ENCODE measurements around the gene BBS9.
A peak's percentile ranks its signal among the peaks of the same experiment; 100 is the strongest.

BBS9 gene

DNA sequence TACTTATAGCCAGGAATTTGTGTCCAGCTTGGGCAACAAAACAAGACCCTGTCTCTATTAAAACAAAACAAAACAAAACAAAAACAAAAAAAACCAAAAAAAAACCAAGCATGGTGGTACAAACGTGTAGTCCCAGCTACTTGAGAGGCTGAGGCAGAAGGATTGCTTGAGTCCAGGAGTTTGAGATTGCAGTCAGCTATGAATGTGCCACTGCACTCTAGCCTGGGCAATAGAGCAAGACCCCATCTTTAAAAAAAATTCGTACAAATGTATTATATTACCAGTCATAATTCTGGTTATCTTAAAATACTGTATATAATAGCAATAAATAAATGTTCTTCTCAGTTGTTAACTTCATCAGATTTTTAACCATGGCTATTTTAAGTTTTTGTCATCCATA, 2.3 kb upstream of the BBS9 start:
- DNase-seq (ENCODE audit: low spot score) = no peak

DNA sequence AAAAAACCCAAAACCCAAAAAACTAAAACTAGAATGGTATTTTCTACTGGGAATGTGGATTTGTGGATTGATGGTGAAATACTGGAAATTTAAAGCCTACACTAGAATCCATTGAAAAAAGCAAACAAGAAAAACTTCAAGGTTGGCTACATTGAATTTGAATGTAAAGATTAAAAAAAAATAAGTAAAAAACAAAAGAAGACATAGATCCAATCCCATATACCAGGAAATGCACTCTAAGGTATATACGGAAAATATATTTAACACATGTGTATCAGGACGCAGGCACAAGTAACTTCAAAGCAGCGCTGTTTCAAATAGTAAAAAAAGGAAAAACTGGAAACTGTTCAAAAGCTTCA, 754 bp upstream of the BBS9 start:
- DNase-seq (ENCODE audit: low spot score) = no peak

DNA sequence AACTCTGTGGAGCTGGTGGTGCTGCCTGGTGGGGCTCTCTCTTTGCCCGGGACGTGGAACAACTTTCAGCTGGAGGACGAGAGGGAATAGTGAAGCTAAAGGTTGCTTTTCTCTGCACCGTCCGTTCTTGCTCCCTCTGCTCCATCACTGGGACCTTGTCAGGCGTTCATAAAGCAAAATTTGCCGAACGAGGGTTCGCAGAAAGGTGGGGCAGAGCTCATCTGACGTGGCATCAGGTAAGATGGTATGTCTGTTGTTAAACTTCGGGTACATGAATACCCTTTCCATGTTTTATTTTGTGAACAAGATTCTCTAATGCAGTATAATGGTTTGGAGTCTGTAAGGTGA, 416 bp downstream of the BBS9 start:
- DNase-seq (ENCODE audit: low spot score) = no peak

DNA sequence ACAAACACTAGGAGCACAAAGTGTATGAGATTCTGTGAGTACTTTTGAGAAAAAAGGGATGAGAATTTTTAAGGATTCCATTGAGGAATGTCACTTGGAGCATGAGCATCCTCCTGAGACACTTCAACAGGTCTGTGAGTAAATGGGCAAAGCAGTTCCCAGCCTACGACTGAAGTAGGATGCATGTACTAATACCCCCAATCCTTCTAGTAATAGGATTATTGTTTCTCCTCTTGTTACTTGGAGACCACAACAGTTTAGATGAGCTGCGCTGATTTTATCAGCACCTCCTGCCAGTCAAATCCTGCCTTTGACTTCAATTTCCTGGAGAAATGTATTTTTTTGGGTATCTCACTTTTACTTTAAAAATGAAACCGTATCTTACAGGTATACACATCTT, 820 bp downstream of the BBS9 start:
- no peak for DNase-seq (ENCODE audit: low spot score)

DNA sequence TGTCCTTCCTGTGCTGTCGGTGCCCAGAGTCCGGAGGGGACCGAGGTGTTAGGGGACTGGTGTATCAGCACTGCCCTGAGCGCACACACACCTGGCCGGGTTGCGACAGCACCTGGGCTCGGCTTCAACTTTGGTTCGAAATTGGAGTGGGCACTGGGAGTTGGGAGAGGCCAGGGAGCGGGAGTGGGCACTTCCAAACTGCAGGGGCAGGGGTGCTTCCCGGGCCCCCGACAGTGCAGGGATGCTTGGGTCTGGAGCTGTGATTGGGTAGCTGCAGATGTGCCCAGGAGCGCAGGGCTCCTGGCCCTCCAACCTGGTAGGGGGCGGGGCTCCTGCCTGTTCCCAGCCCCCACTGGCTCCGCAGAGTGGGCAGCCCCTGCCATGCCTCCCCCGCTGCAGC, 7.7 kb downstream of the BBS9 start:
- no peak for DNase-seq (ENCODE audit: low spot score)

DNA sequence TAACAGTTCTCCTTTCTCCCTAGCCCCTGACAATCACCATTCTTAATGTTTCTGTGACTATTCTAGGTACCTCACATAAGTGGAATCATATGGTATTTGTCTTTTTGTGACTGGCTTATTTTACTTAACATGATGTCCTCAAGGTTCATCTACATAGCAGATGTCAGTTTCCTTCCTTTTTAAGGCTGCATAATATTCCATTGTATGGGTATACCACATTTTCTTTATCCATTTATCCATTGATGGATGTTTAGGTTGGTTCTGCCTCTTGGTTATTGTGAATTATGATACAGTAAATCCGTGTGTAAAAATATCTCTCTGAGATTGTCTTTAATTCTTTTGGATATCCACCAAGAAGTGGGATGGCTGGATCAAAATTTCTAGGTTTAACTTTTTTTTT, 13.2 kb downstream of the BBS9 start:
- no peak for DNase-seq (ENCODE audit: low spot score)

DNA sequence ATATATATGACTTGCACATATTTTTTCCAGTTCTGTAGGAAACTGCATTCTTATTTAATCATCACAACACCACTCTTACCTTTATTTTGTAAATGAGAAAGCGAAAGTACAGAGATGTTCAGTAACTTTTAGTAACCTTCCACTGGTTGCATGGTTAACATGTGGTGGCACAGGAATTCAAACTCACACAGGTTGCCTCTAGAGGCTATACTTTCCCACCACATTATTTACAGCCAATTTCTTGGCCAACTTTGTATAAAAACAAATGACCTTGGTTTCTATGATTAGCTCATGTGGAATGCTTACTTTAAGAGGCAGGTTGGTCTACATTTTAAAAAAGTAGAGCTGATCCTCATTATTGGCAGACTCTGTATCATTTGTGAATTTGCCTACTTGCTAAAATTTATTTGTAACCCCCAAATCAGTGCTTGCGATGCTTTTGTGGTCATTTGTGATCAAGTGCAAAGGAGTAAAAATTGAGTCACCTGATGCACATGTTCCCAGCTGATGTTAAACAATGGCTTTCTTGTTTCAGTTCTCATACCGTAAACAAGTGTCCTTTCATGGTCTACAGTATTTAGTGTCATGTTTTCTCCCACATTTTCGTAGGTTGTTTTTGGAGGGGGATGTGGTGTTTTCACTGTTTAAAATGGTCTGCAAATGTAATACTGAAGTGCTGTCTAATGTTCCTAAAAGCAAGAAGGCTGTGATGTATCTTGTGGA, 14.8 kb downstream of the BBS9 start:
- no peak for DNase-seq (ENCODE audit: low spot score)

DNA sequence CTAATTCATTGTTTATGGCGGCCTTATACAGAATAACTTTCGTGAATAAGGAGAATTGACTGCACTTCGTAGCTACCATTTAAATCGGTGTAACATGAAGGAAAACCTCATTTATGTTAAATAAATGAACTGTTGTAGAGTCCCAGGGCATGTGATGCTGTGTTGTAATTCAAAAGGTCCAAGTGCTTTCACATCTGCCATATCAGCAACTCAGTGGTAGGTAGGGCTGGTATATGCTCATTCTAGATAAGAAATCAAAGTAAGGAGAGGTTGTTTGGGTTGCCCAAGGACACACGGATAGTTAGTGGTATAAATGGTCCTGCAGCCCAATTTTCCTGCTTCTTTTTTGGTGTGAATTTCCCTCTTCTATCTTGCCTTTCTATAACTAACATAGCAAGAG, 15.8 kb downstream of the BBS9 start:
- no peak for DNase-seq (ENCODE audit: low spot score)

DNA sequence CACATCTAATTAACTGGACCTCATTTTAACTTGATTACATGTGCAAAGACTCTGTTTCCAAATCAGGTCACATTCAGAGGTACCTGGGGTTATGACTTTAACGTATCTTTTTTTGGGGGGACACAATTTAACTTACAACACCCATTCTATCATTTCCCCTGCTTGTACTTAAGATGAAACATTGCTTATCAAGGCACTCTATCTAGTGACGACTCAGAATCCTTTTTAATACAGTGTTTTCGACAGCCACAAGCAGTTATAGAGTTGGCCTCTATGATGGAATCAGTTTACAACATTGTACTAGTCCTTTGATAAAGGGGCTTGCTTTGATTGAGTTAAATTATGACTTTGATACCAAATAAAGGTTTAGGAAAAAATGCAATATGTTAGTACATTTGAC, 22.7 kb downstream of the BBS9 start:
- no peak for DNase-seq (ENCODE audit: low spot score)

DNA sequence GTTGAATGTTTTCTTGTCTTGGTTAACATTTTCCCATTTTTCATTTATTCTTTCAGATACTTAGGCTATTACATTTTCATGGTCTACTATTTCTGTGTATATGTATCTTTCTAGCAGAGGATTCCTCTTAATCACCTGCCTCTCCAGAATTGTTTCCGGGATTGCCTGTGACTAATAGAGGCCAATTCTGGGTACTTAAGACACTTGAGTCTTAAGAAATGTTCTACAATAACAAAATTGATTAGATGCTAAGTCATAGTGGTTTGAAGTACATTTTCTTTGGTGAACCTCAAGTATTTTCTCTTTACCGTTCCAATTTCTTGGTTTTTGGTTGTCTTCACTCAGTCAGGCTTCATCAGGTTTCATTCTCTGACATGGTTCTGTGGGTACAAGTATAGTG, 26.4 kb downstream of the BBS9 start:
- DNase-seq (ENCODE audit: low spot score) = no peak

DNA sequence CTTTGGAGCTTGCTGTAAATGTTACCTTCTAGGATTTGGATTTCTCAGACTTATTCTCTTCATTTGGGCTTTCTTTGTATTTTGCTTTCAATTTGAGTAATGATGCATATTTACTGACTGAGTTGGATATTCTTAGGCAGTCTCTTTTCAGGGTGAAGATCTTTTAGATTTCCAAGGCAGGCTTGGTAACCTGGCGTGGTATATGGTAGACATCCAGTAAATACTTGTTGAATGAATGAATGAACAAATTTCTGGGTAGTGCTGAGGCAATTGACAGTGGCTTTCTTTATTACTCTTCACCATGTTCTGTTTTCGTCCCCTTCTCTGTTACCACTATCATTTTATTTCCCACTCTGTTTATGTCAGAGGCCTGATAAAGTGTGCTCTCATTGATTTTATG, 27.1 kb downstream of the BBS9 start:
- DNase-seq (ENCODE audit: low spot score) = no peak

DNA sequence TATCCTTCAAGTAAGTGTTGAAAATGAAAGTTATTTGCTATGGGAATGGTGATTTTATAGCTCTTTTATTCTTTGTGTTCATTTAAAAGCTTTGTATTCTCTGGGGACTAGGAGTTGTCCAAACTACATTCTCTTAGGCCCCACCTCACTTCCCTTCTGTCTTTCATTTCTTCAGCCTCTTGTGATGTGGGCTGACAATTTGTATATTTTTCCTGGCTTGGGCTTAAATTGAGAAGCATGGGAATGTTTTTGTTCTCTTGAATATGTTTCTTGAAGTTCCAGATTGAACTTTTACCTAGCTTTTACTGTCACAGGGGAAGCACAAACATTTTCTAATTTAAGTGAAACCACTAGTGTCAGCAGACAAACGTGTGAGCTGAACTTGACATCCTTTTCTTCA, 27.9 kb downstream of the BBS9 start:
- no peak for DNase-seq (ENCODE audit: low spot score)

DNA sequence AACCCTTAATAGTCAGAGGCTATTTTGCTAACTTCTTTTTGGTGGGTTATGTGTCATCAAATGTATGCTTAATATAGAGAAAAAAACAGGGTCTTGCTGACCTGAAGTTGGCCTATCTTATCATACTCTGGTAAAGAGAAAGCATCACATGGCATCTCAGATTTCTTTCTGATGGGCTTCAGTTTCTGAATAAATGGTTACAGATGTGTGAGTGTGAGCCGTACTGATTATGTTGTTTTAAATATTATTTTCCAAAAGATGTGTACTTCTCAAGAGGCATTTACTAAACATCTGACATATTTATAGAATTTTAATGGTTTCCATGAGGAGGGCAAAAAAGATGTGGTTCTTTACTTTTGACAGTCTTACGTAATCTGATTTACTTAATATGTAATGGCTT, 28.4 kb downstream of the BBS9 start:
- no peak for DNase-seq (ENCODE audit: low spot score)

DNA sequence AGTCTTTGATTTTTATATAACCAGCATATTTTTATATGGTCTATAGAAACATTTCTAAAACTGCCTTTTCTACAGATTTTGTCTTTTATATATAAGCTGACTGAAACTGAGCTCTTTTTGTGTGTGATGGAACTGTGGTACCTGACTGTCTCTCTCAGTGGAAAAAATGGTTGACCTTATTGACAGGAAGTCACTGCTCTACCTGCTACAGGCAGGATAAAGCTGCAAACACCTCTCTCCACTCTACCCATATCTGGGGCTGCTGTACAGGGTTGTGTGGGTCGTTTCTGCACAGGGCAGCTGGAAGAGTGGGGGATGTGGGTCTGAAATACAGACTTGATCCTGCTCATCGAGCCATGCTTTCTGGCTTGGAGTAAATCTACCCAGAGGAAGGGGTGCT, 48.5 kb downstream of the BBS9 start:
- no peak for DNase-seq (ENCODE audit: low spot score)

DNA sequence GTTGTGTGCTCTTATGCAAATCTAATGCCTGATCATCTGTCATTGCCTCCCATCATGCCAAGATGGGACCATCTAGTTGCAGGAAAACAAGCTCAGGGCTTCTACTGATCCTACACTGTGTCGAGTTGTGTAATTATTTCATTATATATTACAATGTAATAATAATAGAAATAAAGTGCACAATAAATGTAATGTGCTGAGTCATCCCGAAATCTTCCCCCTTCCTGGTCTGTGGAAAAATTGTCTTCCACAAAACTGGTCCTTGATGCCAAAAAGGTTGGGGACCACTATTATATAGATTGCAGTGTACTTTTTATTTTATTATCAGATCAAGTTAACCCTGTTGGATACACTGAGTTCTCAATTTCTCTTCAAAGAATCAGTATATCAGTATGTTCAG, 50.2 kb downstream of the BBS9 start:
- DNase-seq (ENCODE audit: low spot score) = no peak

DNA sequence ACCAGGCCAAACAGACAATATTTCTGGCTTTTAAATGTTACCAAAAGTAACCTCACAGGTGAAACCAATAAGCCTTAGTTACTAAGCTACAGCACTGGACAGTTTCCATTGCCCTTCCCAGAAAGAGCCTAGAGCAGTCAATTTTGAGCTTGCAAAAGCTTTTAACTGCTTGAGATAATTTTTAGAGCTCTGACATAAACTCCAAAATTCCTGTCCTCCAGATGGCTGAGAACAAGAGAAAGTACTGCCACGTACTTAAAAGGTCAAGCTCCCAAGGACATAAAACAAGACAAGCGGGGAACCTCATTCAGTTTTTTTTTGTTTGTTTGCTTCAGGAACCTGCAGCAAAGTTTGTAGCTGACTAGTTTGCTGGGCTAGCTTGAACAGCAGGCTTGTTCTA, 54.1 kb downstream of the BBS9 start:
- DNase-seq (ENCODE audit: low spot score) = no peak

DNA sequence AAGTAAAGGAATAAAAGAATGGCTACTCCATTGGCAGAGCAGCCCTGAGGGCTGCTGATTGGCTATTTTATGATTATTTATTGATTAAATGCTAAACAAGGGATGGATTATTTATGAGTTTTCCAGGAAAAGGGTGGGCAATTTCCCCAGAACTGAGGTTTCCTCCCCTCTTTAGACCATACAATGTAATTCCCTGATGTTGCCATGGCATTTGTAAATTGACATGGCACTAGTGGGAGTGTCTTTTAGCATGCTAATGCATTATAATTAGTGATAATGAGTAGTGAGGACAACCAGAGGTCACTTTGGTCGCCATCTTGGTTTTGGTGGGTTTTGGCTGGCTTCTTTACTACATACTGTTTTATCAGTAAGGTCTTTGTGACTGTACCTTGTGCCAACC, 55.5 kb downstream of the BBS9 start:
- DNase-seq (ENCODE audit: low spot score) = no peak

DNA sequence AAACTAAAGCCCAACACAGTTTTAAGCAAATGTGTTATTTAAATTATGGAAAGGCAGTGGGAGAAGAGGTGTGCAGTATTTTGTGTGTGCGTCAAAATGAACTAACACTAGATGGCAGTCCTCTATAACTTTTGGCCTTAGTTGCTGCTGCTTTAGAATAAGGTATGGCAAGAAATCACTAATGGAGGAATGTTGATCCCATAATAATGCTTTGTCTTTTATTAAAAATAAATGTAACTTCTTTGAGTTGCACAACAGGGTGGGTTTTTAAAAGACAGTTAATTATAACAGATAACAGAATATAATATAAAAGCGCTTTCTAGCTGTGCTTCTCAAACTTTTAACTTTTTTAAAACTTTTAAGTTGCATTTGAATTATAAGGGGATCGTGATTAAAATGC, 56.4 kb downstream of the BBS9 start:
- peak; percentile 22 for DNase-seq (ENCODE audit: low spot score)

DNA sequence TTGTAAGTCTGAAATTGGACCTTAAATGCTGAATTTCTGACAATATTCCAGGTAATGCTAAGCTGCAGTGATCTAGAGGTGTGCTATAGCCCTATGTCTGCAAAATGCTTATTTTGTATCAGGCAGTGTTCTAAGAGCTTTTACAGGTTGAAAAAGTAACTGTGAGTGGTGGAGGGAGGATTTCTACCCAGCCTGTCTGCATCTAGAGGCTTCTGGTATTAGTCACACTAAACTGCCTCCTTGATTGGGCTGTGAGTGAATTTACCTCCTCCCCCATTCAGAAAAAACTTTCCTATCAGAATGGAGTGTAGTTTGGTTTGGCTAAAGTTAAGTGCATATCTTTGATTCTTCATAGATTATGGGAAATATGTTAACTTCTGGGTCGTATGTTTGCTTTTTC, 56.8 kb downstream of the BBS9 start:
- no peak for DNase-seq (ENCODE audit: low spot score)

DNA sequence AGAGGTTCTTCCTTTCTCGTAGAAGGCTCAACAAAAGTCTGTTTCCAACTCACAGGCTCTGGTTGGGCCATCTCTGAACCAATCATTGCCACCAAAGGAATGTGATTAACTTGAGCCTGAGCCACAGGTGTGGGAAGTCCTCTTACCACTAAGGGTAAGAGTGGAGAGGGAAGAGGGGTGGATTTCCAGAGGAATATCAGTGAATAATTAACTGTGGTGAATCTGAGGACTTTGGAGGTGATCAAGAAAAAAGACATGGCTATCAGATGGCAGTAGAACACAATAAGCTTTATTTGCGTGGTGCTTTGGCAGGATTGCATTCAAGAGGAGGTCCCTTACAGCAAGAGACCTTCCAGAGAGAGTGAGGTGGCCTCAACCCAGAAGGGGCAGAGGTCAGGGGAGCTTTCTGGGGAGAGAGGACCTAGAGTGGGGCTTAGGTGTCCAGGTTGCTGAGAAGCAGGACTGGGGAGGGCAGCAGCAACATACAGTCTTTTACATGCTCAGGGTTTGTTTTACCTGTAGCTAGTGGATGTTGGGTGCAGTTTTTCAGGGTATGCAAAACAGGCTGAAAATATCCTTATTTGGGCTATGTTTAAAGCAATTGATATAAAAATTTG, 61.4 kb downstream of the BBS9 start:
- no peak for DNase-seq (ENCODE audit: low spot score)

DNA sequence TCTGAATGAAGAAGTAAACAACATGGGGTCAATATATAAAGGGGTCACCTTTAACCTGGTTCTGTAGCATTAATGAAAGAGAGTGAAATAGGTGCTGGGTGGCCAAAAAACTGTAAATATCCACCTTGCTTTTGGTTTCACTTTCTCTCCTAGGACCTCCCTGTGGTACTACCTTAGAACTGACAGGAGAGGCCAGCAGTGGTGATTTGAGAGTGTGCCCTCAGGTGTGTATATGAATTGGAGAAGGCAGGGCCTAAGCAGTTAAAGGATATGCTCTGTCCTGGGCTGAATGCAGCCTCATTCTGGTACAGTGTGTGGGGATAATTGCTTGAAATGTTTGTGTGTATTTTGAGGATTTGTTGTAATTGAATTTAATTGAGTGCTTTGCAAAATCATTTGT, 62.0 kb downstream of the BBS9 start:
- DNase-seq (ENCODE audit: low spot score) = peak; percentile 6

DNA sequence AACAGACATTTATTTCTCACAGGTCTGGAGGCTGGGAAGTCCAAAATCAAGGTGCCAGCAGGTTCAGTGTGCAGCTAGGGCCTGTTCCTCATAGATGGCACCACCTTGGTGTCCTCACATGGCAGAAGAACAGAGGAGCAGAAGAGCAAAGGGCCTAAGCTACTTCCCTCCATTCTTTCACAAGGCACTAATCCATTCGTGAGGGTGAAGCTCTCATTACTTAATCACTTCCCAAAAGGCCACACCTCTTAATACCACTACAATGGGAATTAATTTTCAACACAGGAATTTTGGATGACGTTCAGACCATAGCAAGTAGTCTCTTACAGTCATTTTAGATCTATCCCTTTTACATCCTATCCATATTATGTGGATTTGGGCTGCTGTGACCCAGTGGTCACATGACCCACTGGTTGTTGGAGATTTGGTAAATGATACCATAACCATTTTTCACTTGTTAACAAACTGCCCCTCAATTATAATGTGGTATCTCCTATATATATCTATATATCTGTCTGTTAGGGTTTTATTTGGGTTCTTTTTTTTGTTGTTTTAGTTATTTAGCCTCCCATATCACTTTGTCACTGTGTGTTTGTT, 63.4 kb downstream of the BBS9 start:
- no peak for DNase-seq (ENCODE audit: low spot score)

DNA sequence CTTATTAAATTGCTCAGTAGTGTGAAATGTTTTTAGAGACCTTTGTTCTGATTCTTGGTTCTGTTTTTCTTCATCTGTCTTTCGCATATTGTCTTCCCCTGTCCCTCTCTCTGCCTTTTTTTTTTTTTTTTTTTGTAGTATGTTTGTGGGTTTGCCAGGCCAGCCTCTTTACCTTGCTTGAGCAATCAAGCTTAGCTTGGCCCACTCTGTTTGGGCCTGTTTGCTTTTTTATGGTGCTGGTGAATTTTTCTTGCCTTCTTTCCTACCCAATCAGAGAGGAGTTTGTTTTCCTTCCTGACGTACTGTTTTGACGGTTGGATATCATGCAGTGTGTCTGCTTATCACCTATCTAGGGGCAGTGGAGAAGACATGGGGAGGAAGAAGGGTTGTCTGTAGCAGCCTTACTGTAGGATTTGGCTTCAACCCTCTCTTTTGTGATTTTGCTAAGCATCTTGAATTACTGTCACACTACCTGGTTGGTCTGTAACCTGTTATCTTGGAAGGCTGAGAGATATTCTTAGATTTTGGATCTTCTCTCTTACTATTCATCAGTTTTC, 64.0 kb downstream of the BBS9 start:
- no peak for DNase-seq (ENCODE audit: low spot score)

DNA sequence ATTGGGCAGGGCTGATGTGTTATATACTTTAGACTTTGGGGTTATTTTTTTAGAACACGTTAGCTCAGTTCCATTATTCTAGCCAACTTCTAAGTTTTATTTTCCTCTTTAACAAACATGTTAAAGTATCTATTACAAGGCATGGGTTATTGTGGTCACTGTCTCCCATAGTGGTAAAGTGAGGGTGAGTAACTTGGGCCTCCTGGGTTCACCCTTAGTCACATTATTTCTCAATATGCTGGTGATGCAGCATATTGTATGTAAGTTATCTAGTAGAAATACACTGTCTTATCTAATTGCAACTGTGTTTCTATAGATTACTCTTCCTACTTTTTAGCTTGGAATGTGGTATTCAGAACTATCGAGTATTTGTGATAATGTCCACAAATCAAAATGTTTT, 65.9 kb downstream of the BBS9 start:
- no peak for DNase-seq (ENCODE audit: low spot score)

Data from CD4-positive, alpha-beta T cell treated with Interleukin-6 at 100 ng/mL for 8 hours (primary cell).